AG08396 (cell line): ENCODE results near the gene UBE2L5.
"Not testable (repeated sequence)": the region's sequence is repeated elsewhere in the genome, so short reads cannot be mapped to it uniquely, and the experiment has no call there.

Experiments used
- DNase-seq: peaks from one replicate; pipeline ENCODE4 v3.0.0; 2012; ENCODE audit warnings: low spot score, mixed read lengths

Gene UBE2L5

DNA sequence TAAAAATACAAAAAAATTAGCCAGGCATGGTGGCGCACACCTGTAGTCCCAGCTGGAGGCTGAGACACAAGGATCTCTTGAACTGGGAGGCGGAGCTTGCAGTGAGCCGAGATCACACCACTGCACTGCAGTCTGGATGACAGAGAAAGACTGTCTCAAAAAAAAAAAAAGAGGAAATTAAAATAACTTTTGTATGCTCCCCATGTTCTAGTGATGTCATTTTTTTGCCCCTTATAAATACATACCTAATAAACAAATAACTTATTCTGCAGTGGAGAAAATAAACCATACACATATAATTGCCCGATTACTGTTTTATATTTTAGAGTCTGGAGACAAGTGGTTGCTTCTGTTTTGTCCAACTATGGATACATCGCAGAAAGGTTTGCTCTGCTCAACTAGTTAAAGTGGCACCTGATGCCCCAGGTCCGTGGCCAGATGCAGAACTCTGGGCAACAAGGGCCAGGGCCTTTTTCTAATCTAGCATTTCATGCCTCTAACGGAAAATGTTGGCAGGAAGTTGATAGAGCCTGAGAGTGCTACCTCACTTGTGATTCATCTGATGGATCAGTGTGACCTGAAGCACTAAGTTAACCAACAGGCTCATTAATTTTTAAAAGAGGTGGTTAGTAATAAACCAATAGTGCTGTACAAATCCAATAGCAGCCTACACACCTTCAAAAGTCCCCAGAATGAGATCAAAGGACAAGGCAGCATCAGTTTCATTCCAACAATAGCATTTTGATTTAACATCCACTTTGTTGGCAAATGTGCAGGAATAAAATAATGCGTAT, 18.8 kb downstream of the UBE2L5 start:
- DNase-seq, result no peak

DNA sequence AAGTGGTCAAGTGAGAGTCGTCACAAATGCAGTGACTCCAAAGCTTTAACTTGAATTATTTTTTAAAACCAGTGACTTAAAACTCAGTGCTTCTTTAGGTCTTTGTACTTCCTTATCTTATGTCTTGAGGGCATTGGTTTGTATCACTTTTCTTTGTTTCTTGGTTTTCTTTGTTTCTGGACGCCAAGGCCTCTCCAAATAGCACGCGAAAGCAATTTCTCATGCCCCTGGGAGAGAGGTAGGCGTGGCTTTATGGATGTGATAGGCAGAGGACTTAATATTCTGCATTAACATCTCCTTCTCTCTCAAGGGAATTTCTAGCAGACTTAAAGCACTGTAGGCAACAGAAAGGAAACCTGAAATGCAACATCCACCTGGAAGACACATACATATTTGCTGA, 20.6 kb downstream of the UBE2L5 start:
- no peak for DNase-seq

DNA sequence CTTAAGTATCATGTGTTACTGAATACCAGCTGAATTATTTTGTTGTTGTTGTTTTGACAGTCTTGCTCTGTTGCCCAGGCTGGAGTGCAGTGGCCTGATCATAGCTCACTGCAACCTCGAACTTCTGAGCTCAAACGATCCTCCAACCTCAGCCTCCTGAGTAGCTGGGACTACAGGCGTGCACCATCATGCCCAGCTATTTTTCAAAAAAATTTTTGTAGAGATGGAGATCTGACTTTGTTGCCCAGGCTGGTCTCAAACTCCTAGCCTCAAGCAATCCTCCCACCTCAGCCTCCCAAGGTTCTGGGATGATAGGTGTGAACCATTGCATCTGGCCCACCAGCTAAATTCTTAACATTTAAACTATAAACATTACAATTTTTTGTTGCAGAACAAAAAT, 21.2 kb downstream of the UBE2L5 start:
- not testable (repeated sequence) for DNase-seq

DNA sequence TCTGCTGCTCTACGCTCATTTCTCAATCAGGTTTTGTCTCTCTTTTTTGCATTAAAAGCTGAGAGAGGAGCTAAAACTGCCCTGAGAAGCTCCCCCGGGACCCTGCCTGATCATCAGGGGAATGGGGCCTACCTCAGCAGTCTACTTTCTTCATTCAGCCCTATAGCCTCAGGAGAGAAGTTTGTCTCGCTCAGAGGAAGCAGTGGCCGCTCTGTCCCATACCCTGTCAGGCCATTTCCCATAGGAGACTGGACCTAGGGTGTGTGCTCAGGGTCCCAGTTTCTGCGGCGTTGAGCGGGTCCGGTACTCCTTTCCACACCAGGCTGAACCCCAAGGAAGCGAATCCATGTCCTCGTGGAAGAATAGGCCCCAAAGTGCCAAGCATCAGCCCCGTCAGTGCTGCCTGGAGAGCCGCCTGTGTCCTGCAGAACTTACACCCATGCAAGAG, 21.7 kb downstream of the UBE2L5 start:
- DNase-seq, result no peak

DNA sequence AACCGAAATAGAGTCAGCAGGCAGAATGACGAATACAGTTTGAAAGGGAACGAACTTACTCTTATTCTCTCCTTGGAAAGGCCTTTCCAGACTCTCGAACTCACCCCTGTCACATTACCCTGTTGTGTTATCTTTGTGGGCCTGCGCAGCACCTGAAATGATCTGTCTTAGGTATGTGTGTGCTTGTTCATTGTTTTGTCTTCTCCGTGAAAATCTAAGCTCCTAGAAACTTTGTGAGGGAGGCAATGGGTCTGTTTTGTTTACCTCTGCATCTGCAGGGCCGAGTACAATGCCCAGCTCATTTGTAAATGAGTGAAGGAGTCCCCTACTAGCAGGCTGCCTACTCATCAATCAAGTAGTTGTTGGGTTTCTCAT, 23.8 kb downstream of the UBE2L5 start:
- DNase-seq, result no peak

GRCh38 chr13:30448441-30448840, 26.1 kb downstream of the UBE2L5 start:
- DNase-seq, result no peak

GRCh38 chr13:30450066-30450465, 27.8 kb downstream of the UBE2L5 start:
- DNase-seq, result no peak

- not testable (repeated sequence) for DNase-seq
These were observed 29.2 kb downstream of the UBE2L5 start for GRCh38 chr13:30451476-30451875.

- no peak for DNase-seq
These were observed 31.4 kb downstream of the UBE2L5 start for GRCh38 chr13:30453727-30454126.

GRCh38 chr13:30454991-30455390, 32.7 kb downstream of the UBE2L5 start:
- no peak for DNase-seq

GRCh38 chr13:30456290-30456689, 34.0 kb downstream of the UBE2L5 start:
- DNase-seq, result no peak

DNA sequence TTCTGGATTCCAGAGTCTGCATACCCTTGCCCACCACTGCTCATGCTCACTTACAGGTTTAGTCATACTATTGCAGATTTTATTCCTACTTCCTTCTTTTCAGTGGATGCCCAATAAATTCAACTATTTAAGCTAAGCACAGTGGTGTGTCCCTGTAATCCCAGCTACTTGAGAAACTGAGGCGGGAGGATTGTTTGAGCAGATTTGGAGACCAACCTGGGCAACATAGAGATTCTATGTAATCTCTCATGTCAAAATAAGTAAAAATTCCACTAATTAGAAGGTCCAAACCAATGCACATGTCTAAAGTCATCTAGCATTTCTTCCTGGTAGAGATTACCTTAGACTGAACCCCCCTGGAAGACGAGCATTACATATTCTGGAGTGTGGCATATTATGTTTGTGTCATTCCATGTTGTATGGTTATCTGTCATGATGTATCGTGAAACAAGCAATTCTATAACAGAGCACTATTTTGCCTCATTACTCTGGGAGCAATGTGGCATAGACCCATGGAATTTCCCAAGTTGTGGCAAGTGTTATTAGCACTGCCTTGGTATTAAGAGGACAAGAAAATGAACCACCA, 35.1 kb downstream of the UBE2L5 start:
- DNase-seq, result no peak

GRCh38 chr13:30461279-30462066, 39.2 kb downstream of the UBE2L5 start:
- DNase-seq, result not testable (repeated sequence)

- peak; percentile 49 for DNase-seq
These were observed 41.6 kb downstream of the UBE2L5 start for GRCh38 chr13:30463787-30464495.

DNA sequence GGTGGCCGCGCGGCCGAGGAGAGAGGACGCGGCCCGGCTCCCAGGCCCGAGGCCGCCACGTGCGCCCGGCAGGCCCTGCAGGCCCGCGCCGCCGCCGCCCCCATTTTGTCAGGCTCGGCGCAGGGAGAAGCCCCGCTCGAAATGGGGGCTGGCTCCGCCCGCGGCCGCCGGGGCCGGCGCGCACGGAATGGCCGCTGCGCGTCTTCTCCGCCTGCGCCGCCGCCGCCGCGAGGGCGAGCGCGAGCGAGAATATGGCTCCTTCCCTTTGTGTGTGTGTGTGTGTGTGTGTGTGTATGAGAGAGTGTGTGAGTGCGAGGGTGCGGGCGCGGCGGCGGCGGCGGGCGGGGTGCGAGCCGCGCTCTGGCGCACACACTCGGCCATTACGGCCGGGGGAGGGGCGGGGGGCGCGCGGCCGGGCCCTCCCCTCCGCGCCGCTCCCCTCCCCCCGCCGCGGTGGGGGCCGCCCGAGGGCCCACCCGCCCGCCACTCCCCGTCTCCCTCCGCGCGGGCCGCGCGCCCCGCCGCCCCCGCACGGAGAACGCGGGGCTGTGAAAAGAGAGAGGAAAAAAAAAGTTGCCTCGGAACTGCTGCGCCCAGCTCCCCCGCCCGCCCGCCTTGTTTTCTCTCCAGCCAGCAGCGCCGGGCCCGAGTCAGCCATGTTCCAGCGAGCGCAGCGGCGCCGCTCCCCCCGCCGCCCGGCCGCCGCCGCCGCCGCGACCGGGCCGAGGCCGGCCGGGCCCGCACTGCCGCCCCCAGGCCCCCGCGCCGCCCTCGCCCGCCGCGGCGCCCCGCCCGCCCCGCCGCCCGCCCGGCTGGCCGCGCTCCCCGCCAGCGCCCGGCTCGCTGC, 42.4 kb downstream of the UBE2L5 start:
- DNase-seq, result peak; percentile 74

- no peak for DNase-seq
These were observed 43.0 kb downstream of the UBE2L5 start for GRCh38 chr13:30465343-30465592.

DNA sequence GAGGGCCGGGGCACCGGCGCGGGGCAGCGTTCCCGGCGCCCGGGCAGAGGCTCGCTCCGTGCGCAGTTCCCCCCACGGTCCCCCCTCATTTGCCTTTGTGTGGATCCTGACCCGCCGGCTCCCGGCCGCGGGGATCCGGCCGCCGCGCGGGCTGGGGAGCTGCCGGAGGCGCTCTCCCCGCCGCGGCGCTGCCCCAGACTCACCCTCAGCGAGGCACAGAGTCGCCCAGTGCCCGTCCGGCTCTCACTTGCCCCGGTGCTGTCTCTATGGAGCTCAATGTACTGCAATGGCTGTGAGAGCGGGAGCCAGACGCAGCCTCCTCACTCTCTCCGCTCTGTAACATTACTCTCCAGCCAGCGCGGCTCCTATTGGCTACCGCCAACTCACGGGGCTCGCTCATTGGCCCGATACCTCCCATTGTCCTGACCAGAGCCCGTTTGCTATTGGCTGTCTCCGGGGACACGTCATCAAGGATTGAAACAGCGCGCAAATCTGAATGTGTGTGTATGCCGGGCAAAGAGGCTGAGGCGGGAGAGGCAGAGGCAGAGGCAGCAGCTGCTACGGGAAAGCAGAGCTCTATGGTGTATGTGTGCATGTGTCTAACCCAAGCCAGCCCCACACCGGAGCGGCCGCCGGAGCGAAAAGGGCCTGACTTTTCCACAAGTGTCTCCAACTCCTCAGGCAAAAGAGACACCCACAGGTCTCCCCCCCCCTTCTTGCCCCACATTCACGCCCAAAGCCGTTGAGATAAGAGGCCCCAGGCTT, 43.5 kb downstream of the UBE2L5 start, which contains the start of gene HMGB1:
TSS of gene HMGB1 (minus strand) at position 344 of the 765 bp plus-strand sequence. CDS start 2,256 bp downstream, outside the sequence.
- peak; percentile 97 for DNase-seq

DNA sequence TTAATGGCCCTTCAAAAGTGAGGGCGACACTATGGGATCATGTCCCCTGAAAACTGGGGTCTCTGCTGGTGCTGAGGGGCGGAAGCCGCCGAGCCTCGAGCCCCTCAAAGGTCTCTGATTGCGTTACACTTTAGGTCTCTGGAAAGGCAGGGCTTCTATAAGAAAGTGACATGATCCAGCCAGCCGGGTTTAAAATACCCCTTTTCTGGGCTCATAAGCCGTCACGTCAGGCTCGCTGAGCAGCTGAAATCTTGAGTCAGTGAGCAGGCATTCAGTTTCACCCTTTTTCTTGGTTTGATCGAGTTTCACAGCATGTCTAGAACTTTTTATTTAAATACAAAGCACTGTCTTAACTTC, 44.0 kb downstream of the UBE2L5 start:
- peak; percentile 29 for DNase-seq

- DNase-seq, result no peak
These were observed 44.6 kb downstream of the UBE2L5 start for GRCh38 chr13:30466841-30467252.

DNA sequence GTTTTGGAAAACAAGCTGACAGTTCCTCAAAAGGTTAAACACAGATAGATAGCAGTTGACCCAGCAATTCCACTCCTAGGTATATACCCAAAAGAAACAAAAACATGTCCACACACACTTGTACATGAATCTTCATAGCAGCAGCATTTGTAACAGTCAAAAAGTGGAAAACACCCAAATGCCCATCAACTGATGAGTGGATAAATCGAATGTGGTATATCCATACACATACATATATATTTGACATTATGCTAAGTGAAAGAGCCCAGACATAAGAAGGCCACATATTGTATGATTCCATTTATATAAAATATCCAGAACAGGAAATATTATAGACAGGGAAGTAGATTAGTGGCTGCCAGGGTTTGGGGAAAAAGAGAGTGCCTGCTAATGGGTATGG, 51.4 kb downstream of the UBE2L5 start:
- DNase-seq, result no peak
